GM21515 (cell line): Measurements from ENCODE around the gene TSPAN3.

Source experiments
- ATAC-seq: cut with Tn5 transposase; IDR thresholded peaks from one replicate; pipeline ENCODE4 v1.9.1; 2021; ENCODE audit not compliant: unreplicated experiment

Gene TSPAN3

DNA sequence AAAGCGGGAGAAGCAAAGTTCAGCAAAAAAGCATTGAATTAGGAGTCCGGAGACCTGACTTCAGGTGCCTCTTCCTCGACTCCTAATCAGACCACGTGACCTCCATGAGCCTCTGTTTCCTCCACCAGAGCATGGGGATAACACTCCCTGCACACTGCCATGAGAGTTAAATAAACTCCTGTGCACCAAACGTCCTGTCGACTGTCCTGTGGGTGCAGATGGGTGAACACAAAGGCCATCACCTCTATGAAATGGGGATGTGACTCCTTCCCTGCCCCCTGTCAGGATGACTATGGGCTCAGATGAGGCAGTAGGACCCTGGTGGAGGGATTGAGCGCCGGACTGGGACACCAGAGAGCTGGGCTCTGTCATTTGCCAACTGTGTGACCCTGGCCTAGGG, 13.5 kb upstream of the TSPAN3 start:
- ATAC-seq, result no peak

GRCh38 chr15:77083381-77084160, 12.7 kb upstream of the TSPAN3 start:
- no peak for ATAC-seq

DNA sequence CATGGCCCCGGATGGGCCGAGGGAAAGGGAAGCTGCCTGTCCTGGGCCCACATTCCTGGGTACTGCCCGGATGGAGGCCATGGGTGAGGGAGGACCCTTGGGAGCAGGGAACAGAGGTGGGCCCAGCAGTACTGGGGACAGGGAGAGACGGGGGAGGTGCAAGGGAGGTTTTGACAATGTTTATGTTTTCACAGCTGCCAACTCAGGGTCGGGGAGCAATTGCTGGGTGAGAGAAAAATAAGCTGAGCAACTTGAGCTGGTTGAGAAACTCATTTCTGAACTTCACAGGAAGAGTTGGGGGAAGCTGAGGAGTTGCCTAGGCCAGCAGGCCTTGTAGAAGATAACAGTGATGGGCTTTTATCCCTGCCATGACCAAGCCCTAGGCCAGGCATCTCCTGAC, 11.1 kb upstream of the TSPAN3 start:
- no peak for ATAC-seq

DNA sequence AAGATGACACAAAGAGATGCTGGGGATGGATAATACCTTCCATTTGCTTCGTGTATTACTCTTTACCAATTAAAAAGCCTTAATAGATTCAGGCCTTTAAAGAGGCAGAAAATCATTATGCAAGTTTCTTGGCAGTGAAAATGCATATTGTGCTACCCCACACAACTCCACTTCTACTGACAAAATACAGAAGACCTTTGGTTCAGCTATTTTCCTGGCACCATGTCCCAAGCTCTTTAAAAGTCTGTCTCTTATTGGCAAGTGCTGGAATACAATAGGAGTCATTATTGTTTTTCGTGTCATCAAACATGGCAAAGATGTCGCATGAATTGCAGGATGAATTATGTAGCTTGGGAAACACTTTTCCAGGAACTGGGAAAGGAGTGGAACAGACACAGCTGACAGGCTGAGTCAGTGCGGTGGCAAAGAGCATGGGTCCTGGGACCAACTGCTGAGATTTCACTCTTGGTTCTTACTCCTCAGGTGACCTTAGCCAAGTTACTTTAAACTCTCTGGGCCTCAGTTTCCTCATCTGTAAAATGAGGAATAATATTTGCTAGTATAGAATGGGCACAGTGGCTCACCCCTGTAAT, 5.5 kb upstream of the TSPAN3 start:
- ATAC-seq, result no peak

DNA sequence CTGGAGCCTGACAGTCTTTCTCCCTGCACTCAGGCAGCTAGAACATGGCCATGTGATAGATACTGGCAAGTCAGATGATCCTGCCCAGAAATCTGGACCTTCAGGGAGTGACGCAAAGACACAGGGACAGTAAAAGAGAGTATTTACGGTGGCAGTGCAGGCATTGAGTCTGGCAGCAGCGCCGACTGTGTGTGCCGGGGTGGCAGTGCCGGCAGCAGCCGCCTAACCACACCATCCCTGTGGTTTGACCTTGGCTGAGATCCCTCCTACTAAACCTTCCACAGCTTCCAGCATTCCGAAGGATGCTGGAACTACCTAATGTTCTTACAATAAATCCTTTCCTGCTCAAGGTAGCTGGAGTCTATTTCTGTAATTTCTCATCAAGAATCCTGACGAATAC, 4.6 kb upstream of the TSPAN3 start:
- no peak for ATAC-seq

GRCh38 chr15:77074350-77074749, 3.4 kb upstream of the TSPAN3 start:
- ATAC-seq, result no peak

GRCh38 chr15:77071305-77072223, 655 bp upstream of the TSPAN3 start:
- ATAC-seq, result no peak

GRCh38 chr15:77070180-77070494, 772 bp downstream of the TSPAN3 start:
- no peak for ATAC-seq

- ATAC-seq, result no peak
Observed at GRCh38 chr15:77069521-77070121, 1.3 kb downstream of the TSPAN3 start.

DNA sequence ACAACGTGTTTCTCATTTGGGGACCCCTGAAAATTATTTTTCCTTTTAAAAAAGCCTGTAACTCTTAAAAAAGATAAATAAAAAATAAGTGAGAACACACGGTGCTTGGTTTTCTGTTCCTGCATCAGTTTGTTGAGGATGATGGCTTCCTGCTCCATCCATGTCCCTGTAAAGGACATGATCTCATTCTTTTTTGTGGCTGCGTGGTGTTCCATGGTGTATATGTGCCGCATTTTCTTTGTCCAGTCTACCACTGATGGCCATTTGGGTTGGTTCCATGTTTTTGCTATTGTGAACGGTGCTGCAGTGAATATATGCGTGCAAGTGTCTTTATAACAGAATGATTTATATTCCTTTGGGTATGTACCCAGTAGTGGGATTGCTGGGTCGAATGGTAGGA, 2.3 kb downstream of the TSPAN3 start:
- no peak for ATAC-seq

- no peak for ATAC-seq
Observed at GRCh38 chr15:77067691-77068367, 3.1 kb downstream of the TSPAN3 start.

GRCh38 chr15:77066971-77067690, 3.8 kb downstream of the TSPAN3 start:
- ATAC-seq, result no peak

GRCh38 chr15:77064539-77065308, 6.2 kb downstream of the TSPAN3 start:
- no peak for ATAC-seq

- ATAC-seq, result no peak
Observed at GRCh38 chr15:77064063-77064462, 6.8 kb downstream of the TSPAN3 start.

GRCh38 chr15:77063249-77063648, 7.7 kb downstream of the TSPAN3 start:
- no peak for ATAC-seq

GRCh38 chr15:77060546-77060945, 10.4 kb downstream of the TSPAN3 start:
- no peak for ATAC-seq

- ATAC-seq, result peak; percentile 64
Observed at GRCh38 chr15:77059786-77060361, 11.0 kb downstream of the TSPAN3 start.

DNA sequence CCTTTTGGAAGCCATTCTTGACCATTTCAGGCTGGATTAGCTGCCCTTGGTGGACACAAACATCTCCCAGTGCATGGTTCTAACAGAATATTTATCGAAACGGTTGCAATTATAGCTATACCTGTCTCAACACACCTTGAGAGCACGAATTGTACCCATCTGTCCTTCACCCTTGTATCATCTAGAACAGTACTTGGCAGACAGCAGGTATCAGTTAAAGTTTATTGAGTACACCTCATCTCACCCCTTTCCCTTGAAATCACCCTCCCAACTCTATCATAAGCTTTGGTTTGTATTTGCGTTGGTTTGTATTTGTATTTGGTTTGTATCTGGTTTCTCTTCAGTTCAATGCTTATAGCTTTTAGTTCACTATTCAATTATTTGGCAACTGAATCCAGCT, 12.4 kb downstream of the TSPAN3 start:
- ATAC-seq, result no peak

- ATAC-seq, result no peak
Observed at GRCh38 chr15:77057685-77058084, 13.2 kb downstream of the TSPAN3 start.
